HG02763 (cell line): ENCODE results near the gene PPP6R2.

ENCODE experiments used
- ATAC-seq: cut with Tn5 transposase; IDR thresholded peaks from one replicate; pipeline ENCODE4 v1.9.1; 2021; ENCODE audit warnings: mild to moderate bottlenecking, moderate library complexity; ENCODE audit not compliant: unreplicated experiment

Gene PPP6R2

GRCh38 chr22:50342651-50343540 lies at the start of gene PPP6R2:
PPP6R2 (plus strand) TSS chr22:50343327; CDS start chr22:50393909, 50,582 bp downstream.
- ATAC-seq = peak; percentile 73

DNA sequence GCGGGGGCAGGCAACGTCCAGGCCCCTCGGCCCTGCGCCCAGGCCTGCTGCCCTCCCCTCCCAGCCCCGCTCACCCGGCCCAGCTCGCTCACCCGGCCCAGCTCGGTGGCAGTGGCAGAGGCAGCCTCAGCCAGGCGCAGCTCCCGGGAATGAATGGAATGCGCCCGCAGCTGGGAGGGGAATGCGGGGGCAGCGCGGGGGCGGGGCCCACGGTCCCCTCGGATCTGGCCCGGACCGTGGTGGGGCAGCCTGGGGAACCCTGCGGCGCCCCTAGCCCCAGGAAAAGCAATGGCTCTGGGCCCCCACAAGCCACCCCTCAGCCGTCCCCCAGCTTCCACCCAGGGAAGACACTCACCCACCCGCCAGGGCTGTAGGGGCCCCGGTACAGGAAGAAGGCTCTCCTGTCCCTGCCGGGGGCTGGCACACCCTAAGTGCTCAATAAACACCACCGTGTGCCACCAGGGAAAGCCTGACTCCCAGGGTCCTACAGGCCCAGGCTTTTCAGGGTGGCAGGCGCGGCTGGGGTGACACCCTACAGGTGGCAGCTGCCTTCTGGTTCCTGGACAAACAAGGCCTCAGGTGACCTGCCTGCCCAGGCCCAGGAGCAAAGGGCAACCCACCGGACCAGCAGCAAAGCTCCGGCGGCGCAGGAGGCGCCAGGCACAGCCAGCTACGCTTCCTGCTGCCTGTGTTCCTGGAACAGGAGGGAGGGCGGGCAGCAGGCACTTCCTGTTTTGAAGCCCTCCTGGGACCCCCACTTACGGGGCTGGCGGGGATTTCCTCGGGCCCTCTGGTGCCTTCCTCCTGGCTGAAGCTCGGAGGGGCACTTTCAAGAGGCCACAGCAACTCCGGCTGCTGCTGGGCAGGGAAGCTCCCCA lies 49.4 kb upstream of the PPP6R2 start:
- no peak for ATAC-seq

GRCh38 chr22:50294319-50294656 lies 48.8 kb upstream of the PPP6R2 start:
- ATAC-seq = no peak

DNA sequence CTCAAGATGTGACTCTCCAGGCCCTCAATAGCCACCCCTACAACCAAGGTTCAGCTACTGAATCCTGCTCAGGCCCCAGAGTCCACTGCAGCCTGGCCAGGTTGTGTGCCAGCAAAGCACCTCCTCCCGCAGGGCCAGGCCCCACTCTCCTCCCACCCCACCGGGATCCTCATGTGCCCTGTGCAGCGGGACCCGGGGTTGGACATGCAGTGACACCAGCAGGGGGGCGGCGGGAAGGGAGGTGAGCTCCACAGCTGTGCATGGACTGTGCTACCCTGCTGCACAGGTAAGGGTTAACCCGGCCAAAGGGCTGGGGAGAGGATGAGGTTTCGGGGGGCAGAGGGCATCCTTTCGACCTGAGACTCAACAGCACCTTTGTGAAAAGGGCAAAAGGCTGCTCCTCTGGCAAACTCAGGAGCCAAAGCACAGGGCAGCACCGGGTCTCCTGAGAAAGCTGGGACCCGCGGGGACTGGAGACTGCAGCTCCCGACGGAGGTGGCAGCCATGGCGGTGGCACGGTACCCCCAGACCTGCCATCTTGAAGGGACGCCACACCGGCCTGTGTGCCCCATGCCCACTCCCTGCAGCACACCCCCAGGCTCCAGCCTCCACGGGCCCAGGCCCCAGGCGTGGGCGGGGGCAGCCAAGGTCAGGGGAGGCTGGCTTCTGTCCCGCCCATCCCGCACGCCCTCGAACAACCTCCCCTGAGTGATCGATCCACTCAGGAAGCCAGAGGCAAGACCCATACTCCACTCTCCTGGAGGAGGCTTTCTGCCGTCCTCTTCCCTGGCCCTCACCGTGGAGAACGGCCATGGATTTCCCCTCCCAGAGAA lies 46.3 kb upstream of the PPP6R2 start:
- no peak for ATAC-seq

- ATAC-seq = no peak
Measured at GRCh38 chr22:50297510-50298265, 45.4 kb upstream of the PPP6R2 start.

- no peak for ATAC-seq
Measured at GRCh38 chr22:50298266-50298637, 44.9 kb upstream of the PPP6R2 start.

DNA sequence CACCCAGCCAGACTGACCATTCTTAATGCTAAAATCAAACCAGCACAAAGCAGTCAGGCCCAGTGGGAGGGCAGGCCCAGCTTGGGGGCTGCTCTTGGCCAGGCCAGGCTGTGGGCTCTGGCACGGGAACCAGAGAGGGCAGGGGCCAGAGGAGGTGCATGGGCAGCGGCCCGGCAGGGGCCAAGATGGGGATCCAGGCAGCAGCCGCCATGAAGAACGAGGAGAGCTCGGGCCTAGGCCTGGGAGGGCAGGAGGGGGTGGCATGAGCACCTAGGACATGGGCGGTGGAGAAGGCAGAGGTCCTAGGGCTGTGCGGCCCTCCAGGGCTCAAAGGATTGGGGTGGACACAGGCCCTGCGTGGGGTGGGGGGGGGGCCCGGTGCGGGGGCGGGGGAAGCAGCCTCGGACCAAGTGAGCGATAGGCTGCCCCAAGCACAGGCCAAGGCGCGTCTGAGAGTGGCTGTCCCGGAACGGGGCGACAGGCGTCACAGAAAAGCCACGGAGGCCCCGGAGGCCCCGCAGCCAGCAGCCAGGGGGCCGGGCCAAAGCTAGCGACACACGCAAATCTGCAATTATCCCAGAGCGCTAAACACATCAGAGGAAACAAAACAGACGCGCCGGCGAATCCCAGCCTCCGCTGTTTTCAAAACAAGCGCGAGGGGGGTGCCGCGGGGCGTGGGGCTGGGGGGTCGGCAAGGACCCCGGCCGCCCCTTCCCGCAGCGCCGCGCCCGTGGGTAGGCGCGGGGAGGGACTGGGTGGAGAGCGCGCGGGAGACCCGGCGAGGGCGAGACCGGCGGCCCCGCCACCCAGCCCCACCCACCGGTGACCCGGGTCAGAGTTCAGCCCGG lies 44.0 kb upstream of the PPP6R2 start:
- no peak for ATAC-seq

GRCh38 chr22:50299785-50300619 lies 43.1 kb upstream of the PPP6R2 start:
- ATAC-seq = no peak

GRCh38 chr22:50300620-50301257 lies 42.4 kb upstream of the PPP6R2 start:
- no peak for ATAC-seq

DNA sequence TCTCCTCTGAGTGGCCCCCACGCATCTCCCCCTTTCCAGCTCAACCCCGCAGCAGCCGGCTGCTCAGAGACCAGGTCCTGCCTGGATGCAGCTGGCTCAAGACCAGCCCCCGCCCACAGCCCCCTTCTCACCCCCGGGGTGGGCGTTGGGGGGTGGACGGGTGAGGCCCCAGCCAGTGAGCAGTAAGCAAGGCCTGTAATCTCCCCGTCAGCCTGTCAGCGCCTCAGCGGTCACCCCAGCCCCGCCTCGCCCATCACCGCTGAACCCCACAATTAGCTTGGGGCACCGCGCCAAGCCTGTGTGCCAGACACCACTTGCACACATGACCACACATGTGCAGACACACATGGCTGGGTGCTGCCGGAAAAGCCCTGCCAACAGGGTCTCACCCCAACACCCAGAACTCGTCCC lies 41.5 kb upstream of the PPP6R2 start:
- no peak for ATAC-seq

GRCh38 chr22:50302041-50302541 lies 41.0 kb upstream of the PPP6R2 start:
- no peak for ATAC-seq

- ATAC-seq = no peak
Measured at GRCh38 chr22:50302564-50302963, 40.6 kb upstream of the PPP6R2 start.

- no peak for ATAC-seq
Measured at GRCh38 chr22:50303515-50303847, 39.6 kb upstream of the PPP6R2 start.

DNA sequence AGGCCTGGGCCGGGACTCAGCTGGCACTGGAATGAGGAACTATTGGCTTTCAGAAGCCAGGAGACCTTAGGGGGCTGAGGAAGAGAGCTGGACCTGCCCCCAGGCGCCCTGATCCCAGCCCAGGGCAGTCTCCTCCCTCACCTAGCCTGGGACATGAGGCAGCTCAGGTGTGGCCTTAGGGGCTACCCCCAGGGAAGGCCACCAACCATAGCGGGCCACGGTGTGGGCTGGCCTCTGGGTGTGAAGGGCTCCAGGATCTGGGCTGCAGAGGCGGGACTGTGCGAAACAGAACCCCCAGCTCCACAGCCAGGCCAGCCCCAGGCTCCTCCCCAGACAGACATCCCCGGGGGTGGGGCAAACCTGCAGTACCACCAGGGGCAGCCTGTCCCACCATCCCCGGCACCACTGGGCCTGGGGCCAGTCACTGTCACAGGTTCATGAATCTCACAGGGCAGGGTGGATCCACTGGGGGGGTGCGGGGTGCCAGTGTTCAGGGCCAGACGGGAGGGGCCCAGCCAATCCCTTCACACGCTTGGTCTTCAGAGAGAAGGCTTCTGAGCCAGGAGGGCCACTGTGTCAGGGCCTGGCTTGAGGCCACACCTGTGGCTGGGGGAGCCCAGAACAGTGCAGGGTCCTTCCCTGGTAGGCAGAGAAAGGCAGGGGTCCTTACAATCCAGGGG lies 39.1 kb upstream of the PPP6R2 start:
- no peak for ATAC-seq

GRCh38 chr22:50304528-50305392 lies 38.4 kb upstream of the PPP6R2 start:
- ATAC-seq = no peak

DNA sequence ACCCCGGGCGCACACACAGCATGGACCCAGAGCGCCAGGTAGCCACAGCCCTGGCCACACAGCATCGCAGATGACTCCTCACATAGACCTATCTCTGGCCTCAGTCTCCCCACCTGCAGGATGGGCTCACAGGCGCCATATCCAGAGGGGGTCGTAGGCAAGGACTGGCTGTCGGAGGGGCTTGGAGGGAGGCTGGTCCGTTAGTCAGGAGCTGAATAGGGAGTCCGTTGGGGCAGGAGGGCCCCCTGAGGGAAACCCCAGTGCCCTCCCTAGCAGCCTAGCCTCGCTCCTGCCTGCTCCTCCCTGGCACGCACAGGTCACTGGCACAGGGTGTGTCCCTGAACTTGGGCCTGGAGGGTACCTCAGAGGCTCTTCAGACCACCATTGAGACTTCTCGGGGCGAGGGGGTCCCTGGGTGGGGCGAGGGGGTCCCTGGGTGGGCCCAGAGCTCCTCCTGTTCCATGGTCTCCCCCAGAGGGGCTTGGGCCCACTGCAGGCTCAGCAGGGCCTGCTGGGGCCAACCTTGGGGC lies 37.7 kb upstream of the PPP6R2 start:
- peak; percentile 8 for ATAC-seq
